DMS53 (cell line): ENCODE results near the gene SRPK2.

Experiments used
- DNase-seq: peaks from one replicate; lab custom pipeline; 2025; lab: John Stamatoyannopoulos, UW

SRPK2 gene

GRCh38 chr7:105097619-105098018 lies 291.1 kb downstream of the SRPK2 start:
- DNase-seq: peak; percentile 68

- no peak for DNase-seq
Measured at GRCh38 chr7:105096306-105096705, 292.4 kb downstream of the SRPK2 start.

GRCh38 chr7:105094966-105095365 lies 293.8 kb downstream of the SRPK2 start:
- DNase-seq: no peak

GRCh38 chr7:105088456-105088855 lies 300.3 kb downstream of the SRPK2 start:
- no peak for DNase-seq

GRCh38 chr7:105087981-105088380 lies 300.7 kb downstream of the SRPK2 start:
- no peak for DNase-seq

GRCh38 chr7:105086850-105087249 lies 301.9 kb downstream of the SRPK2 start:
- no peak for DNase-seq

GRCh38 chr7:105084581-105084980 lies 304.1 kb downstream of the SRPK2 start:
- DNase-seq: no peak

GRCh38 chr7:105079348-105079747 lies 309.4 kb downstream of the SRPK2 start:
- DNase-seq: no peak

- no peak for DNase-seq
Measured at GRCh38 chr7:105073143-105073542, 315.6 kb downstream of the SRPK2 start.

GRCh38 chr7:105068886-105069285 lies 319.8 kb downstream of the SRPK2 start:
- no peak for DNase-seq

- no peak for DNase-seq
Measured at GRCh38 chr7:105067691-105068090, 321.0 kb downstream of the SRPK2 start.
